Measurements from ENCODE around the gene OSM. TPM values are rescaled to one million over a fixed set of nuclear protein-coding genes. Genes with fewer than 3 reads are reported as not detected.

The OSM gene
- total RNA-seq, 2 donors from 2014 or later: 2.5 TPM; not detected in 1

DNA sequence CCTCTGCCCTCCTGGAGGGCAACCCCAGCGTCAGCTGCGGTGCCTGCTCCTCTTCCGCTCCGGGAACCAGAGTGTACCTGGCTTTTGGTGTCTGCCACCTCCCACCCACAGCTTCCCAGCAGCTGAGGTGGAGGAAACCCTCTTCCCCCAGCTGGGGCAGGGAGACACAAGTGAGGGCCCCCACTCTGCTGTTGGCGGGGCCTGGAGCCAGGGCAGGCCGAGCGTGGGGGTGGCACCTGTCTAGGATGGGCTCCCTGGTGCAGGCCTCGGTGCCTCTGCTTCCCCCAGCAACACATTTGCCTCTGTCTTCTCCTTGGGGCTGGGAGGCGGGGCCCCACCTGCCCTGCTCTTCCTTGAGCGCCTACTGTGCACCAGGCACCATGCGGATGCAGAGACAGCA lies 6.4 kb downstream of the OSM start:
- Histone ChIP-seq H3K27me3 (replicated peaks; ENCODE audit: insufficient read depth) (no peaks in the 10 kb centered on the region), H3K9me3 (no peaks in the 10 kb centered on the region), H3K4me3 (no peak overlapping the region), H3K27ac (no peak overlapping the region), H3K36me3 (no peaks in the 10 kb centered on the region), H3K4me1 (replicated peaks) (peaks cover 3% of the 10 kb centered on the region)
- TF ChIP-seq POLR2A (IDR thresholded peaks at IDR 0.05) (no peak), POLR2AphosphoS5 (IDR thresholded peaks at IDR 0.05) (no peak)
- TF ChIP-seq, protein P1, sequence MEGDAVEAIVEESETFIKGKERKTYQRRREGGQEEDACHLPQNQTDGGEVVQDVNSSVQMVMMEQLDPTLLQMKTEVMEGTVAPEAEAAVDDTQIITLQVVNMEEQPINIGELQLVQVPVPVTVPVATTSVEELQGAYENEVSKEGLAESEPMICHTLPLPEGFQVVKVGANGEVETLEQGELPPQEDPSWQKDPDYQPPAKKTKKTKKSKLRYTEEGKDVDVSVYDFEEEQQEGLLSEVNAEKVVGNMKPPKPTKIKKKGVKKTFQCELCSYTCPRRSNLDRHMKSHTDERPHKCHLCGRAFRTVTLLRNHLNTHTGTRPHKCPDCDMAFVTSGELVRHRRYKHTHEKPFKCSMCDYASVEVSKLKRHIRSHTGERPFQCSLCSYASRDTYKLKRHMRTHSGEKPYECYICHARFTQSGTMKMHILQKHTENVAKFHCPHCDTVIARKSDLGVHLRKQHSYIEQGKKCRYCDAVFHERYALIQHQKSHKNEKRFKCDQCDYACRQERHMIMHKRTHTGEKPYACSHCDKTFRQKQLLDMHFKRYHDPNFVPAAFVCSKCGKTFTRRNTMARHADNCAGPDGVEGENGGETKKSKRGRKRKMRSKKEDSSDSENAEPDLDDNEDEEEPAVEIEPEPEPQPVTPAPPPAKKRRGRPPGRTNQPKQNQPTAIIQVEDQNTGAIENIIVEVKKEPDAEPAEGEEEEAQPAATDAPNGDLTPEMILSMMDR (IDR thresholded peaks at IDR 0.05): no peak
- no peak for DNase-seq (ENCODE audit: low spot score)
- intact Hi-C loops (cut with DNase I): no loop called here
- 83% methylated on average over 9 of the region's 11 CpGs for WGBS

DNA sequence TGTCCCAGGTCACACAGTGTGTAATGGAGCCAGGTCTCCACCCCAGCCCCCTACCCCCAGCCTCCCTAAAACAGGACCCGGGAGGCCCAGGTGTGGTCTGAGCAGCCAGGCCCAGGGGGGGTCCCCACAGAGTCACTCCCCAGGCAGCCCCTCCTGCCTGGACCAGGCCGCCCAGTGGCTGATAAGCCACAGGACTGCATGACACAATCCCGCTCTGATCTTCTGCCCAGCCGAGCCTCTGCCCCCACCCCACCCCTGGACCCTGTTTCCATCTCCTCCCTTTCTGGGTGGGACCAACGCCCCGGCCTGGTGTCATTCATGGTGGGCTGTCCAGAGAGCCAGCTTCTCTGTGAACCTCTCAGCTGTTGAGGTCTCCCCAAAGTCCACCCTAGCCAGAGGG lies 12.3 kb downstream of the OSM start:
- no peak overlapping the region for H3K27ac ChIP-seq
- DNase-seq (ENCODE audit: low spot score): no peak
- H3K4me1 ChIP-seq (replicated peaks): peaks cover 3% of the 10 kb centered on the region
- H3K9me3 ChIP-seq: no peaks in the 10 kb centered on the region
- no peak overlapping the region for H3K4me3 ChIP-seq
- WGBS: 69% methylated on average over 4 of the region's 6 CpGs
- no peaks in the 10 kb centered on the region for H3K27me3 ChIP-seq (replicated peaks; ENCODE audit: insufficient read depth)
- intact Hi-C loops (cut with DNase I): loop anchor here (2.0 kb wide), 1 partner anchor 146 kb away; no protein-coding TSS in a partner anchor
- TF ChIP-seq POLR2A (IDR thresholded peaks at IDR 0.05) (no peak), POLR2AphosphoS5 (IDR thresholded peaks at IDR 0.05) (no peak)
- TF ChIP-seq, protein P1 (IDR thresholded peaks at IDR 0.05): no peak
- no peaks in the 10 kb centered on the region for H3K36me3 ChIP-seq

DNA sequence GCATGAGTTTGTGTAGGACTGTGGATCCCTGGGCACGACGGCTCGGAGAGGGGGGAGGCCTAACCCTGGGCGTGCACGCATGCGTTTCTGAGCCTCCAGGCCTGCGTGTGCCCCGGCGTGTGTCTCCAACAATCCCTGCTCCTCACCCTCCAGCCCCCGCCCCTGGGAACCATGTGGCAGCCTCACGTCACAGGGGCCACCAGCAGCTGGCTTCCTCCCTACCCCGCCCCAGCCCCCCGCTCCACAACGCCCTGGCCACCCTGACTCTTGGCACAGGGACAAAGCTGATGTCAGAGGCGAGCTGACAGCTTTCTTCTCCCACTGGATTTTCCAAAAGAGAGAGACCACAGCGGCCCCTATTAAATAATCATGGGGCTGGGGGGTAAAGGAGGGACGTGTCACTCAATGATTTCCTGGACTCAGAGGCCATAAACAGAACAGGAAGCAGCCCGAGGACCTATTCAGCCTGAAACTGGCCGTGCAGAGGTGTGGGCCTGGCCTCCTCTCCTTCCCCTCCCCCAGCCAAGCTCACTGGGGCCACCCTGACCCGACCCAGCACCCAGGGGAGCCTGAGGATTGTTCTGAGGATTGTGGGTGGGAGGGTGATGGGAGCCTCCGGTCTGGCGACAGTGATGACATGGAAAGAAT lies 13.3 kb downstream of the OSM start:
- intact Hi-C loops (cut with DNase I): no loop called here
- TF ChIP-seq, protein P1 (IDR thresholded peaks at IDR 0.05): no peak
- TF ChIP-seq POLR2AphosphoS5 (IDR thresholded peaks at IDR 0.05) (no peak), POLR2A (IDR thresholded peaks at IDR 0.05) (no peak)
- H3K4me3 ChIP-seq: no peak overlapping the region
- WGBS: 25% methylated on average over 20 of the region's 22 CpGs
- no peaks in the 10 kb centered on the region for H3K9me3 ChIP-seq
- no peak for DNase-seq (ENCODE audit: low spot score)
- no peaks in the 10 kb centered on the region for H3K36me3 ChIP-seq
- H3K27ac ChIP-seq: peak overlapping the region; percentile 0 to 36
- H3K27me3 ChIP-seq (replicated peaks; ENCODE audit: insufficient read depth): no peaks in the 10 kb centered on the region
- peaks cover 3% of the 10 kb centered on the region for H3K4me1 ChIP-seq (replicated peaks)

DNA sequence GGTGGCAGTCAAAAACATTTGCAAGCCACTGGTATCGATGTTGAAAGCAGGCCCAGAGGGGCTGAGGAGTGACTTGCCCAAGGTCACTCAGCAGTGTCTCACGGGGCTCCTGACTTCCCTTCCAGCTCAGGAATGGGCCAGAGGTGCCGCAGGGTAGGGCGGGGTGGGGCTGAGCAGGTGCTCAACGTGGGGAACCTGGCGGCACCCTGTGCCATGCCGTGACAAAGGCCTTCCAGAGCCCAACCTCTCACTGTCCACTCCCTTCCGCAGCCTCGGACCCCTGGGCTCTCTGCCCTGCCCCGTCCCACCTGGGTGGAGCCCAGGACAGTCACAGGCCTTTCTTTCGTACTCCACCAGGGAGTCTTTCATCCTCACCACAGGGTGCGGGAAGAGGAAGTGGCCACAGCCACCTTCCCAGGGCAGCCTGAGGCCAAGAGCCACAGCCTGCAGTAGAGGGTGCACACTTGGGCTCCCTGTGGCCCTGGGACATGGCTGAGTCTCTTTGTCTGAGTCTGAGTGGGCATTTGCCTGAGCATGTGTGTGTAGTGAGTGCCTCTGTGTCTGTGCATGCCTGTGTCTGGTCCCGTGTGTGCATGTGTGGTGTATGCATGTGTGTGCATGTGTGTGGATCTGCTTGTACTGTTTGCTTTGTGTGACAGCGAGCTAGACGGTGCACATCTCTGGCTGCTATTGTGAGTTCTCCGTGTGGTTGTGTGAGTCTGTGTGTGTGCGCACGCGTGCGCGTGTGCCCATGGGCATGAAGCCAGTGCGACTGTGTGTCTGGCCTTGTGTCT lies 14.0 kb downstream of the OSM start:
- 71% methylated on average over 22 of the region's 22 CpGs for WGBS
- intact Hi-C loops (cut with DNase I): no loop called here
- H3K4me1 ChIP-seq (replicated peaks): peaks cover 3% of the 10 kb centered on the region

More for the DNA sequence above, 14.0 kb downstream of the OSM start:
- H3K27ac ChIP-seq: peak overlapping the region; percentile 0 to 36
- H3K27me3 ChIP-seq (replicated peaks; ENCODE audit: insufficient read depth): no peaks in the 10 kb centered on the region
- DNase-seq (ENCODE audit: low spot score): no peak
- no peak overlapping the region for H3K4me3 ChIP-seq
- TF ChIP-seq POLR2A (IDR thresholded peaks at IDR 0.05) (no peak), POLR2AphosphoS5 (IDR thresholded peaks at IDR 0.05) (no peak)
- TF ChIP-seq, protein P1 (IDR thresholded peaks at IDR 0.05): no peak
- H3K36me3 ChIP-seq: no peaks in the 10 kb centered on the region
- H3K9me3 ChIP-seq: no peaks in the 10 kb centered on the region
